Stomach (tissue), 4 donors: Measurements from ENCODE around the gene COQ9.

Source experiments
- CTCF ChIP-seq, 7 experiments: fragments of 450-650 bp in 4 of 7; fragments of 200-600 bp in 3 of 7; sonication (generic) in 3 of 7; IDR thresholded peaks; one replicate each; pipeline ENCODE4 v1.5.1; 2016 to 2019; ENCODE audit warnings: antibody characterized with exemption in 7 of 7, control low read depth in 2 of 7, mild to moderate bottlenecking in 1 of 7
- EP300 ChIP-seq: sonication (generic); formaldehyde crosslinking; IDR thresholded peaks from one replicate; pipeline ENCODE4 v1.6.1; 2017; ENCODE audit warnings: antibody characterized with exemption
- POLR2A ChIP-seq, 4 donors: fragments of 450-650 bp; IDR thresholded peaks; one replicate each; pipeline ENCODE4 v1.6.1; 2016; ENCODE audit warnings: antibody characterized with exemption in 4 of 4, control low read depth in 2 of 4, mild to moderate bottlenecking in 1 of 4, moderate library complexity in 1 of 4

- TF ChIP-seq POLR2A (IDR thresholded peaks at IDR 0.05) (no peak), CTCF (IDR thresholded peaks at IDR 0.05) (no peak), EP300 (no peak)
These were observed 39.9 kb downstream of the COQ9 start for GRCh38 chr16:57486858-57487834.
